Aorta (tissue), 5 donors: ENCODE measurements around the gene TYSND1. TPM values are rescaled to one million over a fixed set of nuclear protein-coding genes. Genes with fewer than 3 reads are reported as not detected.

Experiments used
- ATAC-seq: fragments of 200-7000 bp; cut with Tn5 transposase; one replicate; pipeline ENCODE4 v1.9.1; 2022; ENCODE audit warnings: moderate library complexity; ENCODE audit not compliant: low FRiP score
- DNase-seq, 2 donors: peaks; one replicate each; pipeline ENCODE4 v3.0.0-alpha.2; 2020
- H3K27ac ChIP-seq, 2 donors: one replicate each; pipeline ENCODE4 v1.5.1; 2013; ENCODE audit warnings: low read length in 2 of 2, mild to moderate bottlenecking in 2 of 2, moderate library complexity in 2 of 2, control low read depth in 1 of 2, inconsistent platforms in 1 of 2, low read depth in 1 of 2
- H3K27me3 ChIP-seq, 2 donors: one replicate each; pipeline ENCODE4 v1.6.1; 2013; ENCODE audit warnings: control low read depth in 1 of 2, low read length in 1 of 2, mild to moderate bottlenecking in 1 of 2, moderate library complexity in 1 of 2; ENCODE audit not compliant: insufficient read depth in 2 of 2, control insufficient read depth in 1 of 2
- H3K36me3 ChIP-seq, 2 donors: one replicate each; pipeline ENCODE4 v1.6.1; 2013; ENCODE audit warnings: control low read depth in 1 of 2, low read length in 1 of 2, mild to moderate bottlenecking in 1 of 2; ENCODE audit not compliant: insufficient read depth in 2 of 2, control insufficient read depth in 1 of 2
- H3K4me1 ChIP-seq, 2 donors: one replicate each; pipeline ENCODE4 v1.6.1; 2013; ENCODE audit warnings: low read length in 2 of 2, control low read depth in 1 of 2, mild to moderate bottlenecking in 1 of 2, moderate library complexity in 1 of 2; ENCODE audit not compliant: insufficient read depth in 2 of 2, control insufficient read depth in 1 of 2
- H3K4me3 ChIP-seq, 2 donors: one replicate each; pipeline ENCODE4 v1.5.1; 2013; ENCODE audit warnings: low read length in 2 of 2, control low read depth in 1 of 2, mild to moderate bottlenecking in 1 of 2
- H3K9me3 ChIP-seq: one replicate; pipeline ENCODE4 v1.6.1; 2013; ENCODE audit warnings: mild to moderate bottlenecking, low read length; ENCODE audit not compliant: control insufficient read depth
- WGBS, 2 donors: extraction: QIAGEN DNeasy Blood & Tissue Kit; methylation state at CpG; one replicate each; pipeline ENCODE4 v1.1.7; 2013; 5-methylcytosine and 5-hydroxymethylcytosine counted together
- intact Hi-C, 2 donors: fragments of 100-400 bp; cut with DNase I; formaldehyde crosslinking; loops; one replicate each; pipeline versions ENCODE4 v1.14.2 to v1.15.0; 2022
- long read RNA-seq, 2 donors: library from polyadenylated mRNA; unstranded; transcript quantifications; one replicate each; pipeline ENCODE4 v2.0.0, GENCODE V29; 2020 to 2021
- polyA plus RNA-seq, 2 donors: library from polyadenylated mRNA; stranded (reverse); fragments of 200-250 nt; gene quantifications; one replicate each; pipeline ENCODE4 v1.2.3, GENCODE V29; 2013
- total RNA-seq, 2 donors: library from RNA; stranded (reverse); fragmentation: NEBNext Ultra II Directional; extraction: Animal tissue kit (Norgen Biotek cat#: 25700); gene quantifications; one replicate each; pipeline ENCODE4 v1.2.1, GENCODE V29; 2021
- donor health status: healthy with polysubstance abuse.
- donor health status: Bipolar disorder and iron deficiency.
- donor health status: DM: no; HTN: no; CAD: no.
- donor health status: DM: no; HTN: no; CAD: no.
- donor health status: DM: yes; HTN: yes; CAD: no.

Gene TYSND1, protein sequence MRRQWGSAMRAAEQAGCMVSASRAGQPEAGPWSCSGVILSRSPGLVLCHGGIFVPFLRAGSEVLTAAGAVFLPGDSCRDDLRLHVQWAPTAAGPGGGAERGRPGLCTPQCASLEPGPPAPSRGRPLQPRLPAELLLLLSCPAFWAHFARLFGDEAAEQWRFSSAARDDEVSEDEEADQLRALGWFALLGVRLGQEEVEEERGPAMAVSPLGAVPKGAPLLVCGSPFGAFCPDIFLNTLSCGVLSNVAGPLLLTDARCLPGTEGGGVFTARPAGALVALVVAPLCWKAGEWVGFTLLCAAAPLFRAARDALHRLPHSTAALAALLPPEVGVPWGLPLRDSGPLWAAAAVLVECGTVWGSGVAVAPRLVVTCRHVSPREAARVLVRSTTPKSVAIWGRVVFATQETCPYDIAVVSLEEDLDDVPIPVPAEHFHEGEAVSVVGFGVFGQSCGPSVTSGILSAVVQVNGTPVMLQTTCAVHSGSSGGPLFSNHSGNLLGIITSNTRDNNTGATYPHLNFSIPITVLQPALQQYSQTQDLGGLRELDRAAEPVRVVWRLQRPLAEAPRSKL
- total RNA-seq (10 to 100 TPM in 1 of 2 donors, 1 to 10 TPM in 1; 5.4 to 10.9 TPM), polyA plus RNA-seq (1 to 10 TPM; 2.1 to 9.8 TPM)
- long read RNA-seq, donor 1, transcript TYSND1-201 (4 exons, 3,644 nt), result major isoform, 5 of 11 reads
- long read RNA-seq, donor 1, partial matches to known transcripts, result 4 of 11 reads
- long read RNA-seq, donor 1, other reads (novel, unspliced or antisense), result 1 of 11 reads
- long read RNA-seq, donor 2, transcript TYSND1-201 (4 exons, 3,644 nt), result major isoform, 10 of 19 reads
- long read RNA-seq, donor 2, partial matches to known transcripts, result 5 of 19 reads
- long read RNA-seq, donor 2, other reads (novel, unspliced or antisense), result 1 of 19 reads

DNA sequence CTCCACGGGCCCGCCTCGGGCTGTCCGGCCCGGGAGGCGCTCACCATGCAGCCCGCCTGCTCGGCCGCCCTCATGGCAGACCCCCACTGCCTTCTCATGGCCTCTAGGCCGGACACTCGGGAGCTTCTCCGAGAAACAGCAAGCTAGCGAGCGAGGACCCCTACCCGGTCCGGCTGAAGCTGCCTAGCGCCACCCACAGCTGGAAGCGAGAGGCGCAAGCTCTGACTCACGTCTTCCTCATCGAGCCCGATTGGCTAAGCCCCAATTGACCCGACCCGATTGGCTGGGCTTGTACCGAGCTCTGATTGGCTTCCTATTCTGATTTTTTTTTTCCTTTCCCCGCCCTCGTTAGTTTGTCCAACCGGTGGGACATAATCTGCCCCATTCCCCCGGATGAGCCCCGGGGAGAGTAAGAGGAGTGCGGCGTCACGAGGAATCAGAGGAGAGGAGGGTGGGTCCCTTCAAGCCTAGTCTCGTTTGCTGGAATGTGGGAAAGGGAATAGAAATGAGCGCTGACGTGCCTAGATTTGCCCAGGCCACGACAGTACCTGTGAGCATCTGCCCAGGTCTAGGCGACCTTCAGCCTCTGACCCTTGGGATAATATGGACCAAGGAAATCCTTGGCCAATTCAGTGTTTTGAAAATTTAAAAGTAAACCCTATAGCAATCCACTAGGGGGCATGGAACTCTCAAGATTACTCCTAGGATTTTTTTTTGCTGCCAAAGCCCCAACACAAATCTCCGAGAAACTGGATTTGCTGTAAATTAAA, at the start of gene TYSND1:
Gene TYSND1 (minus strand): TSS at position 212 of the 770 bp plus-strand sequence. CDS start 114 bp downstream, at position 98.
- Histone ChIP-seq H3K36me3 (no peaks in the 10 kb centered on the region), H3K27ac (peak within 1 kb of the TSS; percentile 29 to 94), H3K4me3 (peak within 1 kb of the TSS; percentile 45 to 64), H3K4me1 (no peaks in the 10 kb centered on the region), H3K27me3 (no peaks in the 10 kb centered on the region), H3K9me3 (no peaks in the 10 kb centered on the region)
- peak; percentile 96 for ATAC-seq
- intact Hi-C loops, result loop anchor here in 1 of 2 donors (2.0 kb wide), 2 partner anchors 24 to 30 kb away; partner anchors contain the start of gene SAR1A
- 0 to 1% methylated on average over 35 to 39 of the region's 39 CpGs for WGBS, 2 donors
- peak; percentile 97 to 98 for DNase-seq

DNA sequence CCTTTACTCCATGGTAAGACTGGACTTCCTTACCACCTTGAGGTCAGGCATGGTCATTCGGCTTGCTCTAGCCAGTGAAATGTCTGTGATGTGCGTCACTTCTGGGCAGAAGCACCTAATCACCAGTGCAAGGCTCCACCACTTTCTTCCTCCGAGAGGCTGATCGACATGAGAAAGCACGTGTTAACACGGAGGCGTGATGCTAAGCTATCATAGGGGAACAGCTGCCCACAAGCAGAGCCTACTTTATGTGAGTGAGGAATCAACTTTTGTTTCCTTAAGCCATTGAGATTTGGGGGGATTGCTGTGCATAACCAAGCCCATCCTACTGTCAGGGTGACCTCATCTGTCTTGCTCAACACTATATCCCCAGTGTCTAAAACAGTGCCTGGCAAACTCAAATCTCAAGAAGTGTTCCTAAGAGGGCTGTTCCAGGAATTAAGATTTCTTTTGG, 46.9 kb upstream of the TYSND1 start:
- DNase-seq, result no peak
- Histone ChIP-seq H3K36me3 (no peaks in the 10 kb centered on the region), H3K27ac (no peak overlapping the region), H3K4me1 (no peaks in the 10 kb centered on the region), H3K9me3 (no peaks in the 10 kb centered on the region), H3K4me3 (no peak overlapping the region), H3K27me3 (no peaks in the 10 kb centered on the region)
- intact Hi-C loops, result no loop called here
- WGBS, 2 donors, result 95% methylated on average over 7 of the region's 7 CpGs
- peak; percentile 73 for ATAC-seq

DNA sequence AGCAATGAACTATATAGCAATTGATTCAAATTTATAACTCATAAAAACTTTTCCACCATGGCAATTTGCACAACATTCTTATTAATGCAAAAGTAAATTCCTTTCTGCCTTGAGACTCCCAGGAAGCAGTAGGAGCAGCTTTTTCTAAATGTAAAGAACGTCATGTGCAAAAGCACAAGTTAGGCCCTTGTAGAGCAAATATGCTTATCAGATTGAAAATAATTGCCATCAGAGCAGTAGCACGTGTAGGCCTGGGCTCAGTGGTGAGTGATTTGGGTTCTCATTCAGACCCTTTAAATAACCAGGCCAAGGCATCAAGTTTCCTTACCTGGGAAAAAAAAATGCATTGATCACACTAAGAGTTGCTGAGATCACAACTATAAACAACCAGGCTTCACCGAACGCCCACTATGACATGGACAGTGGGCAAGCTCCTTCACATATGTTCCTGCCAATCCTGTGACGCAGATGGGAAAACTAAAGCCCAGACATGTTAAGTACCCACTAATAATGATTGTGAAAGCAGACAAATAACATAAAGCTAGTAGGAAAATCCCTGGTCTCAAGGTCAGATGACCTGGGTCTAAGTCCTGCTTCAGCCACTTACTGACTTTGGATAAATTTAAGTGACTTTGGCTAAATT, 45.9 kb upstream of the TYSND1 start:
- 79 to 82% methylated on average over 5 of the region's 5 CpGs for WGBS, 2 donors
- no peak overlapping the region for H3K27ac ChIP-seq
- no peak for ATAC-seq
- no peak overlapping the region for H3K4me3 ChIP-seq
- no peaks in the 10 kb centered on the region for H3K27me3 ChIP-seq
- H3K9me3 ChIP-seq, result no peaks in the 10 kb centered on the region
- intact Hi-C loops, result no loop called here
- H3K36me3 ChIP-seq, result no peaks in the 10 kb centered on the region
- DNase-seq, result no peak
- H3K4me1 ChIP-seq, result no peaks in the 10 kb centered on the region

DNA sequence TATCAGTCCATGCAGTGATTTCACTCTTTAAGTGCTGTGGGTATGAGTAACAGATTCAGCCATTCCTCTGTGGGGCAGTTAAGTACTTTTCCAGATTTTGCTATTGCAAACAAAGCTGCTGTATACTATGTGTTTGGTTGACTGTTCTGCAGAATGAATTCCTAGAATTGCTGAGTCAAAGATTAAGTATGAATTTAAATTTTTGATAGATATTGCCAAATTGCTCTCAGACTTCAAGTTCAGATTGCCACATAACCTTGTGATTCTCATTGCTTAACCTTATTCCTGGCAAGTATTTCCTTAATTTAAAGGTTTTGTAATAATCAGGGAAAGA, 45.4 kb upstream of the TYSND1 start:
- no peak overlapping the region for H3K27ac ChIP-seq
- intact Hi-C loops, result no loop called here
- DNase-seq (no peak), ATAC-seq (peak; percentile 51)
- no peaks in the 10 kb centered on the region for H3K36me3 ChIP-seq
- H3K4me3 ChIP-seq, result no peak overlapping the region
- no peaks in the 10 kb centered on the region for H3K4me1 ChIP-seq
- H3K9me3 ChIP-seq, result no peaks in the 10 kb centered on the region
- H3K27me3 ChIP-seq, result no peaks in the 10 kb centered on the region

DNA sequence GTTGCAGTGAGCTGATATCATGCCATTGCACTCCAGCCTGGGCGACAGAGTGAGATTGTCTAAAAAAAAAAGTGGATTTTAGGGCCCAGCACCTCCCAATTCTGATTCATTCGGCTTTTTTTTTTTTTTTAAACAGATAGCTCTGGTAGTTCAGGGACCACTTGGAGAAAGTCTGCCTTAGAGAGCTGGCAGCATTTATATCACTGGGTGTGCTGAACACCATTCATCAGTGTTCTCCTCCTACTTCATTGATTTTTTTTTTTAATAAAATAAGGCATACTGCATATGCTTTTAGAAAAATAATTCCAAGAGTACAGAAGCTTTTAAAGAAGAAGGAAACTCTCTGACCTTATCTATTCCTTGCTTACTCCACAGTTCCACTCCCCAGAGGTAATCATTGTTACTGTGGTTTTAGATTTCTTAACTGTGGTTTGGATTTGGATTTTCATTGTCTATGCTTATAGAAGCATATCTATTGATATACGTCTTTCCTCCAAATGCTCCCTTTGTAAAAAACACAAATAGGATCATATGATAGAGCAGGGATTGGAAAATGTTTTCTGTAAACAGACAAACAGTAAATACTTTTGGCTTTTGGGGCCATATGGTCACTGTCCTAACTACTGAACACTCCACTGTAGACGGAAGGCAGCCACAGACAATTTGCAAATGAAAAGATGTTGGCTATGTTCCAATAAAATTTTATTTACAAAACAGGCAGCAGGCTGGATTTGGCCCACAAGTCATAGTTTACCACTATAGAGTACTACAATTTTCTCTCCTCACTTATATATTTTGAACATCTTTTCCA, 44.9 kb upstream of the TYSND1 start:
- no peaks in the 10 kb centered on the region for H3K36me3 ChIP-seq
- intact Hi-C loops, result no loop called here
- 78 to 79% methylated on average over 4 of the region's 4 CpGs for WGBS, 2 donors
- H3K9me3 ChIP-seq, result no peaks in the 10 kb centered on the region
- H3K27ac ChIP-seq, result no peak overlapping the region
- no peak for DNase-seq
- ATAC-seq, result no peak
- no peak overlapping the region for H3K4me3 ChIP-seq
- no peaks in the 10 kb centered on the region for H3K4me1 ChIP-seq
- no peaks in the 10 kb centered on the region for H3K27me3 ChIP-seq

DNA sequence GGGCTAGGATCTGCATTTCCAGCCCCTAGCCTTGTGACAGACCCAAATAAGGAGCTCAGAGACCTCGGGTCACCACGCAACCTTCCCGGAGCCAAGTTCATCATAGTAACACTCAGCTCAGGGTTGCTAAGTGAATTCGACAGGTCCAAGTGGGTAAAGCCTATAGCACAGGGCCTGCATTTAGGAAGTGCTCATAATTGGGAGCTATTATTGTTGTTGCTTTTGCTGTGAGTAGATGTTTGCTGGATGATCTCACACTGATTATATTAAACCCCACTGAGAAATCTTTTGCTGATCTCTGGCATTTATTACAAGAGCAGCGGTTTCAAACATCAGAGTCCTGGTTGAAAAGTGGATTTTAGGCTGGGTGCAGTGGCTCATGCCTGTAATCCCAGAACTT, 44.1 kb upstream of the TYSND1 start:
- H3K4me1 ChIP-seq, result no peaks in the 10 kb centered on the region
- no peaks in the 10 kb centered on the region for H3K9me3 ChIP-seq
- intact Hi-C loops, result no loop called here
- H3K4me3 ChIP-seq, result no peak overlapping the region
- DNase-seq (no peak), ATAC-seq (no peak)
- no peaks in the 10 kb centered on the region for H3K36me3 ChIP-seq
- 72% methylated on average over 5 of the region's 5 CpGs for WGBS, 2 donors
- H3K27ac ChIP-seq, result no peak overlapping the region
- H3K27me3 ChIP-seq, result no peaks in the 10 kb centered on the region

DNA sequence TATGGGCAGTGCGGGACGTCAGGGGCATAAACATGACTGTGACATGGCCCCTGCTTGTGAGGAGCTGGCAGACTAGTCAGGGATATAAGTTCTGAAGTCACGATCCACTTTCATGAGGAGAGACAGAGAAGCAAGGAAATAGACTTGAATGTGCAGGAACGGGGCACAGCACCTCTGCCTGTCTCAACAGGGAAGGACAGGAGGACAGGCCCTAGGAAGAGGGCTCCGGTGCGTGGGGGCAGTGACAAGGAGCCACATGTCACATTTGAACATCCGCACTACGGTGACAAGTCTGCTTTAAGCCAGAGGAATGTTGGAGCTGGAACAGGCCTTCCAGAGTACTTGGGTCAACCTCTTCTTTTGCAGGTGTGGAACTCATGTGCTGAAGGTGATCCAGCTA, 43.6 kb upstream of the TYSND1 start:
- intact Hi-C loops, result no loop called here
- WGBS, 2 donors, result 91 to 92% methylated on average over 8 of the region's 8 CpGs
- no peaks in the 10 kb centered on the region for H3K4me1 ChIP-seq
- H3K36me3 ChIP-seq, result no peaks in the 10 kb centered on the region
- no peak overlapping the region for H3K4me3 ChIP-seq
- no peak overlapping the region for H3K27ac ChIP-seq
- H3K27me3 ChIP-seq, result no peaks in the 10 kb centered on the region
- ATAC-seq, result no peak
- no peak for DNase-seq
- H3K9me3 ChIP-seq, result no peaks in the 10 kb centered on the region
